ACHN (cell line): ENCODE data around the gene ANKRD44.
"Not testable (repeated sequence)": the region's sequence is repeated elsewhere in the genome, so short reads cannot be mapped to it uniquely, and the experiment has no call there.

ENCODE experiments used
- DNase-seq: peaks from one replicate; pipeline ENCODE4 v3.0.0-alpha.2; 2015
- in situ Hi-C: cut with HindIII; loops from 2 replicates; pipeline ENCODE4 v1.10.0; 2017; ENCODE audit warnings: low sequenced_read_pairs, low pct_ligation_motif_present, low pct_unique_long_range_greater_than_20kb

The ANKRD44 gene

DNA sequence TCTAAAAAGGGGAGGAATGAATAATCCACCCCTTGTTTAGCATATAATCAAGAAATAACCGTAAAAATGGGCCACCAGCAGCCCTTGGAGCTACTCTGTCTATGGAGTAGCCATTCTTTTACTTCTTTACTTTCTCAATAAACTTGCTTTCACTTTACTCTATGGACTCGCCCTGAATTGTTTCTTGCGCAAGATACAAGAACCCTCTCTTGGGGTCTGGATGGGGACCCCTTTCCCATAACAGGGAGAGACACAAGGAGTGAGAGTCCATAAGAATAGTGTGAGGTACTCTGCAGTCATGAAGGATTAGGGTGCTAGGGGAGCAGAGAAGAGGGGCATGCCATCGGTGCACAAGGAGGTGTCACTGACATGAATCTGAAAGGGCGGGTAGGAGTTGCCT is 224.9 kb downstream of the ANKRD44 start:
- no peak for DNase-seq
- in situ Hi-C loops = no loop called here

DNA sequence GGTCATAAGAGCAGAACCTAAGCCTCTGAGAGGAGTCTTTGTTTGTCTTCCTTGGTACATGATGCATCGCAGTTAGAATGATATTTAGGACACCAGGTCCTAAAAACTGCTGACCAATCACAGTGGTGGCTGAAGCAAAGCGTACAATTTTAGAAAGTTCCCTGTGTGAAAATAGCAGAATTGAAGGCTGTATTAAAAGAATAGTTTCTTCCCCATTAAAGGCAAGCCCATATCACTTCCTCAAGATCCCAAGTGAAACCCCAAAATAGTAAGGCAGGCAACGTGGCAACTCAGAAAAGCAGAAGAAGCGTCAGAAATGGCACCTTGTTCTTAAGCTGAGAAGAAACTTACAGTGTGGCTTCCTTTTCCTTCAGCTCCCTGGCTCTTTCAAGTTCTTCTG is 229.3 kb downstream of the ANKRD44 start:
- DNase-seq = no peak
- in situ Hi-C loops = no loop called here

DNA sequence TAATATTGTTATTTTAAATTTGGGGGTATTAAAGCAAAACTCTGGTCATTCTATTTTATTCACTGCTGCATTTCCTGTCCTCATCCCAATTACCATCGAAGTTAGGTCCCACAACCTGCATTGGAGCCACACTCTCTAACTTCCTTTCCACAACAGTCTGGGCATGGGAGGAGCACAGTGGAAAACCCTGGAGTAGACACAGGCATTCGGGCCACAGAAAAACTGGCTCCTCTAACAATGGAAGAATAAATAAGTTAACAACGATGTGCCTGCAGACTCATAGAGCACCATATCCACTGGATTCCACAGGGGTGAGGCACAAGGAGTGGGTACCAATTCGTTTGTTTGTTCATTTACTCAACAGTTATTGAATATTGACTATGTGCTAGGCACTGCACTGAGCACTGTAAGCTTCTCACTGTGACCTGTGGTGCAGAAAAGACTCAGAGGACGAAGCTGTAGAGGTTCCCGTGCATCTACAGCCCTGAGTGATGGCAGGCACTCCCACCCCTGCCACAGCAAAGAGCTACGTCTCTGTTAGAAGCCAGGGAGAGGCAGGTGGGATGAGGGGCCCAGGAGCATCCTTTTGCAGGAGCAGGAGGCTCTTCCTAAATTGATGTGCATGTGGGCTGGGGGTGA is 229.9 kb downstream of the ANKRD44 start:
- DNase-seq = no peak
- in situ Hi-C loops = no loop called here

GRCh38 chr2:197079832-197080555 is 230.6 kb downstream of the ANKRD44 start:
- no peak for DNase-seq
- in situ Hi-C loops = no loop called here

DNA sequence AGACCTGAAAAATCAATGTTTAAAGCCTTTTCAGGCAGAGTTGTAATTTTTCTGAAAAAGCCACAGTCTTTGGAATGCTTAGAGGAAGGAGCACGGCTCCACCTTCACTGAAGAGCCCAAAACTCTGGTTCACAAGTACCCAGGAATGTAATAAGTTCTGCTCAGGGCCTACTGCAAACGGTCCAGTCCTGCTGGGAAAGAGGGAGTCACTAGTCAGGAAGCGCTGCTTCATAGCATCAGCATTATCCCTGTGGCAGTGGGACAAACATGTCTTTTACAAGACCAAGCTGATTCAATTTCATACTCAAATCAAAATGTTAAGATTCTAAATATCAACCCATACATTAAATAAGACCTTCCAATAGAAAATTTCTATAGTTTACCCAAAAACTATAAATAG is 231.2 kb downstream of the ANKRD44 start:
- in situ Hi-C loops = no loop called here
- DNase-seq = no peak

DNA sequence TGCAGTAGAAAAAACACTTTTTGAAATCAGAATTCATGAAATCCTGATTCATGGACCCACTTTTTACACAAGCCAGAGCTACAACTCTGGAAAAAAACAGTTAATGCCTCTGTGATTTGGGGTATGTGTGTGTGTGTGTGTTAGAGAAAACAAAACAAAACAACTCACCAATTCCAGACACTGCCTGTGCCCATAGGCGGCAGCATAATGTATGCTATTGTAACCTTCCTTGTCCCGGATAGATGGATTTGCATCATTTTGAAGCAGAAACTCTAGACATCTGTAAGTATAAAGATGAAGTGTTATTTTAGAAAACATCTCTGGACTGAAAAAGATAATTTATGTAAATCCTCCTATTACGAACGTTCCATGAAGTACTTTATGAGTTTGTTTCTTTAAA is 232.0 kb downstream of the ANKRD44 start:
- in situ Hi-C loops = no loop called here
- no peak for DNase-seq

DNA sequence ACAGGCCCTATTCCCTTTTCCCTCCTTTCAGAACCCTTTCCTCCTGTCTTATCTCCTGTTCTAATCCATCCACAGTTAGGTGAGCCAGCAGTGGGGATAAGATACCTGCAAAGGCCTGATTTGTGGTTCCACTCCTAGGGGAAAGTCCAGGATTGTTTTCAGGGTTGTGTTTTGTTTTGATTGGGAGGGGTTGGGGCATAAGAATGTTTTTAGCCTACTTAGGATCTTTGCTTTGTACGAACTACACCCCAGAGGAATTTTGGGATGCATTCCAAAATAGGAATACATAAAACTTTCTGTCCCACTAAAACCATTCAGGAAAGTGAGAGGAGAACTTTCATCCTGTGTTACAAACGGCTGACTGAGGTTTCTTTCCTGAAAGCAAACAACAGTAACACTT is 233.2 kb downstream of the ANKRD44 start:
- DNase-seq = no peak
- in situ Hi-C loops = no loop called here

GRCh38 chr2:197076652-197077051 is 233.9 kb downstream of the ANKRD44 start:
- DNase-seq = no peak
- in situ Hi-C loops = no loop called here

DNA sequence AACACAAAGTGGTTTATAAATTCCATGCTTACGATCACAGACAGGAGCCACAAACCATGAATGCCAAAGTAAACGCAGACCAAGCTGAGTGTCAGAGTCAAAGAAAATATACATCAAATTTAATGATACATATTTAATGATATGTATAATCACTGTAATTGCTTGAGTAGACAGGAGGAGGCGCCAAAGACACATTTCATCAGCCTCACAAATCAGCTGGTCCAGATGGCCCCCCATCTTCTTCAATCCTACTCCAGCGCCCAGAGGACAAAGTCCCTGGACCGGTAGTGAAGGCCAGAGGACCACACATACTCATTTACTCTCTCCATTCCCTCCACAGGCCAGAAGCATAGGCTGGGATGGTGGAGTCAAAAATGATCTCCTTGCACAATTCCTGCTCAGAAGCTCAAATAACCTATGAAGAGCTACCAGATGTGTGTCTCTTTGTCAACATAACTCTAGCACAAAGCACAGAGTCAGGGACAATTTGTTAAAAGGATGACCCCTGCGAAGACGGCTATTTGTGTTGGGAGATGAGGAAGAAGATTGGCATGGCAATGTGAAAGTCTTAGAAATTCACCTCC is 234.7 kb downstream of the ANKRD44 start:
- DNase-seq = peak; percentile 15
- in situ Hi-C loops = no loop called here

DNA sequence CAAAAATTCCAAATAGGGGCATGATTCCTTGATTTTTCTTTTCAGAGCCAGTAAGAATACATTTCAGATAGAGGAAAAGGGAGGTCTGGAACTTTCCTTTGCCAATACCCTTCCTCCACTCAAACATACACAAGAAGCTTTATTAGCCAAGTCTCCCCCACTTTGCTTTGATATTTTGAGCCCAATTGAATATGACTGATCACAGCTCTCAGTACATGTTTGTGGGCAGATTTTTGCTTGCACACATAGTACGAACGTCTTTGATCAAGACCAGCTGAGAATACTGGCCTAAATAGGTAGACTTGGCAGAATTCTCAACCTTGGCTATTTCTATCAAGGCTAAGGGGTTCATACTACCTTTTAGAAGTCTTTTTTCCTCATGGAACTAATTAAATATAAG is 235.3 kb downstream of the ANKRD44 start:
- no peak for DNase-seq
- in situ Hi-C loops = no loop called here

GRCh38 chr2:197073701-197074433 is 236.7 kb downstream of the ANKRD44 start:
- DNase-seq = no peak
- in situ Hi-C loops = no loop called here

- DNase-seq = no peak
- in situ Hi-C loops = no loop called here
Observed at GRCh38 chr2:197073270-197073669, 237.3 kb downstream of the ANKRD44 start.

GRCh38 chr2:197072533-197072932 is 238.0 kb downstream of the ANKRD44 start:
- no peak for DNase-seq
- in situ Hi-C loops = no loop called here

- in situ Hi-C loops = no loop called here
- no peak for DNase-seq
Observed at GRCh38 chr2:197071790-197072436, 238.7 kb downstream of the ANKRD44 start.

GRCh38 chr2:197071213-197071612 is 239.4 kb downstream of the ANKRD44 start:
- in situ Hi-C loops = no loop called here
- no peak for DNase-seq

- in situ Hi-C loops = no loop called here
- no peak for DNase-seq
Observed at GRCh38 chr2:197069958-197070357, 240.6 kb downstream of the ANKRD44 start.

DNA sequence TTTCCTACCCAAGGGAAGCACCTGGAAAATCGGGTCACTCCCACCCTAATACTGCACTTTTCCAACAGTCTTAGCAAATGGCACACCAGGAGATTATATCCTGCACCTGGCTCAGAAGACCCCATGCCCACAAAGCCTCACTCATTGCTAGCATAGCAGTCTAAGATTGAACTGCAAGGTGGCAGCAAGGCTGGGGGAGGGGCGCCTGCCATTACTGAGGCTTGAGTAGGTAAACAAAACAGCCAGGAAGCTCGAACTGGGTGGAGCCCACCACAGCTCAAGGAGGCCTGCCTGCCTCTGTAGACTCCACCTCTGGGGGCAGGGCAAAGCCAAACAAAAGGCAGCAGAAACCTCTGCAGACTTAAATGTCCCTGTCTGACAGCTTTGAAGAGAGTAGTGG is 248.0 kb downstream of the ANKRD44 start:
- in situ Hi-C loops, DNase-seq: not testable (repeated sequence)

- in situ Hi-C loops = no loop called here
- DNase-seq = no peak
Observed at GRCh38 chr2:197059477-197059876, 251.1 kb downstream of the ANKRD44 start.

GRCh38 chr2:197058777-197059300 is 251.7 kb downstream of the ANKRD44 start:
- no peak for DNase-seq
- in situ Hi-C loops = no loop called here
